ENCODE measurements around the gene MAN2A1.

MAN2A1 gene

GRCh38 chr5:109863752-109864151 is 174.0 kb downstream of the MAN2A1 start:
- TF ChIP-seq SIN3A (IDR thresholded peaks at IDR 0.05; ENCODE audit: borderline replicate concordance, insufficient read depth, low read length) (no peak), REST (IDR thresholded peaks at IDR 0.05; ENCODE audit: insufficient read depth in 1 of 2, low read depth in 2 of 2, low read length in 2 of 2) (no peak), TAF1 (IDR thresholded peaks at IDR 0.05; ENCODE audit: borderline replicate concordance, insufficient read depth, low read length) (no peak), POLR2AphosphoS5 (IDR thresholded peaks at IDR 0.05; ENCODE audit: low read depth, low read length) (no peak)

- TF ChIP-seq SIN3A (IDR thresholded peaks at IDR 0.05; ENCODE audit: borderline replicate concordance, insufficient read depth, low read length) (no peak), POLR2AphosphoS5 (IDR thresholded peaks at IDR 0.05; ENCODE audit: low read depth, low read length) (no peak), FOXP2 (optimal IDR thresholded peaks at IDR 0.05; ENCODE audit: borderline replicate concordance, extremely low read depth, extremely low read length, insufficient read depth) (peak; percentile 88), TAF1 (IDR thresholded peaks at IDR 0.05; ENCODE audit: borderline replicate concordance, insufficient read depth, low read length) (no peak), REST (IDR thresholded peaks at IDR 0.05; ENCODE audit: insufficient read depth in 1 of 2, low read depth in 2 of 2, low read length in 2 of 2) (no peak)
Observed at GRCh38 chr5:109865637-109866036, 175.9 kb downstream of the MAN2A1 start.

- TF ChIP-seq TAF1 (IDR thresholded peaks at IDR 0.05; ENCODE audit: borderline replicate concordance, insufficient read depth, low read length) (no peak), FOXP2 (optimal IDR thresholded peaks at IDR 0.05; ENCODE audit: borderline replicate concordance, extremely low read depth, extremely low read length, insufficient read depth) (no peak), POLR2AphosphoS5 (IDR thresholded peaks at IDR 0.05; ENCODE audit: low read depth, low read length) (no peak), REST (IDR thresholded peaks at IDR 0.05; ENCODE audit: insufficient read depth in 1 of 2, low read depth in 2 of 2, low read length in 2 of 2) (no peak), SIN3A (IDR thresholded peaks at IDR 0.05; ENCODE audit: borderline replicate concordance, insufficient read depth, low read length) (no peak)
Observed at GRCh38 chr5:109866051-109866450, 176.3 kb downstream of the MAN2A1 start.

- TF ChIP-seq REST (IDR thresholded peaks at IDR 0.05; ENCODE audit: insufficient read depth in 1 of 2, low read depth in 2 of 2, low read length in 2 of 2) = no peak
- no peak for TF ChIP-seq SIN3A (IDR thresholded peaks at IDR 0.05; ENCODE audit: borderline replicate concordance, insufficient read depth, low read length)
- TF ChIP-seq TAF1 (IDR thresholded peaks at IDR 0.05; ENCODE audit: borderline replicate concordance, insufficient read depth, low read length) = no peak
Observed at GRCh38 chr5:109868737-109869136, 179.0 kb downstream of the MAN2A1 start.

- TF ChIP-seq FOXP2 (optimal IDR thresholded peaks at IDR 0.05; ENCODE audit: borderline replicate concordance, extremely low read depth, extremely low read length, insufficient read depth) (no peak), SIN3A (IDR thresholded peaks at IDR 0.05; ENCODE audit: borderline replicate concordance, insufficient read depth, low read length) (no peak), POLR2AphosphoS5 (IDR thresholded peaks at IDR 0.05; ENCODE audit: low read depth, low read length) (no peak), REST (IDR thresholded peaks at IDR 0.05; ENCODE audit: insufficient read depth in 1 of 2, low read depth in 2 of 2, low read length in 2 of 2) (no peak), TAF1 (IDR thresholded peaks at IDR 0.05; ENCODE audit: borderline replicate concordance, insufficient read depth, low read length) (no peak)
Observed at GRCh38 chr5:109873687-109874086, 184.0 kb downstream of the MAN2A1 start.

All from PFSK-1 (cell line).